GM19467 (cell line): Measurements from ENCODE around the gene TMEM236.

Experiments used
- ATAC-seq: cut with Tn5 transposase; IDR thresholded peaks from one replicate; pipeline ENCODE4 v1.9.1; 2021; ENCODE audit warnings: mild to moderate bottlenecking, moderate library complexity; ENCODE audit not compliant: unreplicated experiment

TMEM236 gene

GRCh38 chr10:17784688-17785087 is 32.7 kb downstream of the TMEM236 start:
- no peak for ATAC-seq

GRCh38 chr10:17785276-17785930 is 33.4 kb downstream of the TMEM236 start:
- ATAC-seq: no peak

GRCh38 chr10:17787087-17787961 is 35.3 kb downstream of the TMEM236 start:
- ATAC-seq: no peak

GRCh38 chr10:17788646-17789045 is 36.6 kb downstream of the TMEM236 start:
- no peak for ATAC-seq

GRCh38 chr10:17789396-17789795 is 37.4 kb downstream of the TMEM236 start:
- ATAC-seq: no peak

- no peak for ATAC-seq
These were observed 38.6 kb downstream of the TMEM236 start for GRCh38 chr10:17790651-17791050.

- no peak for ATAC-seq
These were observed 41.0 kb downstream of the TMEM236 start for GRCh38 chr10:17792991-17793390.

GRCh38 chr10:17793823-17794644 is 42.0 kb downstream of the TMEM236 start:
- no peak for ATAC-seq

- ATAC-seq: no peak
These were observed 43.1 kb downstream of the TMEM236 start for GRCh38 chr10:17795083-17795482.

- no peak for ATAC-seq
These were observed 44.0 kb downstream of the TMEM236 start for GRCh38 chr10:17795813-17796594.

GRCh38 chr10:17801507-17801906 is 49.5 kb downstream of the TMEM236 start:
- ATAC-seq: no peak

- no peak for ATAC-seq
These were observed 50.3 kb downstream of the TMEM236 start for GRCh38 chr10:17802350-17802749.

- ATAC-seq: no peak
These were observed 51.0 kb downstream of the TMEM236 start for GRCh38 chr10:17802976-17803375.

- ATAC-seq: no peak
These were observed 53.3 kb downstream of the TMEM236 start for GRCh38 chr10:17805330-17805729.

- peak; percentile 80 for ATAC-seq
These were observed 54.0 kb downstream of the TMEM236 start for GRCh38 chr10:17805921-17806577.

GRCh38 chr10:17808971-17809841 is 57.2 kb downstream of the TMEM236 start, which contains the start of gene MRC1:
Gene MRC1 (plus strand): TSS chr10:17809348. CDS start chr10:17809466, 118 bp downstream.
- no peak for ATAC-seq

GRCh38 chr10:17811146-17811865 is 59.3 kb downstream of the TMEM236 start:
- no peak for ATAC-seq

GRCh38 chr10:17814973-17815372 is 63.0 kb downstream of the TMEM236 start:
- no peak for ATAC-seq
